ENCODE measurements around the gene ARSJ. TPM values are rescaled to one million over a fixed set of nuclear protein-coding genes. Genes with fewer than 3 reads are reported as not detected.

The ARSJ gene
- total and polyA plus RNA-seq, 2 of the 8 experiments (the other 6 are each of a cell fraction or from before 2014, with no cell fraction given) = 1.4 to 6.3 TPM

DNA sequence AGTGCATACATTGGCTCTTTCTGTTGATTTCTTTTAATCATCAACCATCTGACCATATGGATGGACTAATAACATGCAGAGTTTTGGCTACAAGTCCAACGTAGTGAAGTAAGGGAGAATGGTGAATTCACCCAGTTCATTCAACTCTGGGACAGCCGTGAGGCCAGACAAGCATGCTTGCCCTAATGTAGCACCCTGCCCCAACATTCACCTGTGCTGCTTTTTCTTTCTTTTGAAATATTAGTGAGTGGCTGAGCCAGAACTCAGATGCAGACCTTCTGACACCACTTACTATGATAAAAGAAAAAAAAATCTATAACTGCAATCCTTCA, 17.5 kb downstream of the ARSJ start:
- H3K4me2 ChIP-seq (ENCODE audit: insufficient read depth in 1 of 2, low read depth in 2 of 2, low read length in 2 of 2) = no peak overlapping the region
- 91% methylated on average over 2 of the region's 2 CpGs; no CpG with 5 or more reads in 1 of the 2 experiments for WGBS, 2 experiments (ENCODE audit: extremely low coverage in 1 of 2, insufficient coverage in 1 of 2, insufficient read length in 1 of 2, insufficient replicate concordance in 2 of 2, low coverage in 1 of 2, low lambda C conversion rate in 2 of 2, missing lambda C conversion rate in 1 of 2)
- H2BK5ac ChIP-seq (ENCODE audit: low read depth, low read length) = no peak overlapping the region
- no peaks in the 10 kb centered on the region for H3K4me1 ChIP-seq (replicated peaks in 1 of 4; ENCODE audit: control insufficient read depth in 3 of 4, insufficient read depth in 4 of 4, low read length in 3 of 4)
- ChIA-PET CTCF (ENCODE audit: partially characterized antibody) (interaction anchor here (1.2 kb wide), 1 partner anchor 9 kb away, joined by 4 read pairs; no protein-coding TSS in a partner anchor), POLR2A (ENCODE audit: partially characterized antibody) (no interaction called here)
- H2BK12ac ChIP-seq (ENCODE audit: low read depth, low read length) = no peak overlapping the region
- no peak overlapping the region for H2BK120ac ChIP-seq (replicated peaks; ENCODE audit: low read depth, low read length)
- no peaks in the 10 kb centered on the region for H4K20me1 ChIP-seq (replicated peaks in 1 of 2; ENCODE audit: control insufficient read depth in 1 of 2, insufficient read depth in 2 of 2, low read length in 2 of 2)
- no peak overlapping the region for H2AFZ ChIP-seq (ENCODE audit: low read length)
- DNase-seq (ENCODE audit: low read depth in 1 of 2, low spot score in 2 of 2) = no peak
- H3K14ac ChIP-seq (ENCODE audit: insufficient read length) = no peak overlapping the region
- no peak overlapping the region for H2BK20ac ChIP-seq (ENCODE audit: low read length)
- no peaks in the 10 kb centered on the region for H3K27me3 ChIP-seq (replicated peaks in 1 of 4; ENCODE audit: control insufficient read depth in 3 of 4, extremely low read depth in 1 of 4, insufficient read depth in 3 of 4, low read length in 3 of 4)
- no peak overlapping the region for H3K4me3 ChIP-seq (ENCODE audit: extremely low read depth in 1 of 4, insufficient read depth in 2 of 4, low read depth in 3 of 4, low read length in 4 of 4)
- H2BK15ac ChIP-seq (ENCODE audit: low read length) = no peak overlapping the region
- no peak overlapping the region for H3K4ac ChIP-seq (replicated peaks; ENCODE audit: insufficient read length, low read depth, low read length)
- H3K79me1 ChIP-seq (ENCODE audit: low read depth, low read length) = no peaks in the 10 kb centered on the region
- H2AK5ac ChIP-seq (ENCODE audit: low read depth, low read length) = no peak overlapping the region
- H3K56ac ChIP-seq (replicated peaks; ENCODE audit: insufficient read length, low read depth, low read length) = no peak overlapping the region
- no peak overlapping the region for H4K91ac ChIP-seq (replicated peaks; ENCODE audit: insufficient read length, low read length)
- H3K23me2 ChIP-seq (ENCODE audit: low read depth, low read length) = no peaks in the 10 kb centered on the region
- no peak overlapping the region for H3K18ac ChIP-seq (ENCODE audit: extremely low read depth, low read length)
- no peak overlapping the region for H3K27ac ChIP-seq (ENCODE audit: low read depth, low read length)
- H3K23ac ChIP-seq (ENCODE audit: insufficient read length) = no peak overlapping the region
- H3K79me2 ChIP-seq (ENCODE audit: control insufficient read depth in 1 of 2, insufficient read depth in 2 of 2, low read length in 2 of 2) = no peaks in the 10 kb centered on the region
- no peak overlapping the region for H3K9ac ChIP-seq (replicated peaks in 1 of 4; ENCODE audit: extremely low read depth in 1 of 4, low read depth in 3 of 4, low read length in 3 of 4)
- TF ChIP-seq TBP (IDR thresholded peaks at IDR 0.05; ENCODE audit: low read depth, low read length) (no peak), KDM1A (IDR thresholded peaks at IDR 0.05; ENCODE audit: borderline replicate concordance, low read length) (no peak), TAF1 (IDR thresholded peaks at IDR 0.05; ENCODE audit: low read depth, low read length) (no peak), FOSL1 (IDR thresholded peaks at IDR 0.05; ENCODE audit: insufficient read depth, low read depth, low read length) (no peak), PHF8 (conservative IDR thresholded peaks at IDR 0.05; ENCODE audit: low read depth, low read length) (no peak), CREB1 (IDR thresholded peaks at IDR 0.05) (no peak)
- FAIRE-seq = no peak
- no peak overlapping the region for H4K8ac ChIP-seq (ENCODE audit: extremely low read depth, insufficient read depth, low read length)
- H3K36me3 ChIP-seq (ENCODE audit: control insufficient read depth in 2 of 4, insufficient read depth in 4 of 4, low read length in 3 of 4) = no peaks in the 10 kb centered on the region
- no peaks in the 10 kb centered on the region for H3K9me3 ChIP-seq (ENCODE audit: insufficient read depth in 2 of 2, low read depth in 1 of 2, low read length in 1 of 2)
- H4K5ac ChIP-seq (ENCODE audit: insufficient read length, low read depth, low read length) = no peak overlapping the region

Data from H1 (cell line).